ENCODE measurements around the gene PM20D1.

Gene PM20D1

DNA sequence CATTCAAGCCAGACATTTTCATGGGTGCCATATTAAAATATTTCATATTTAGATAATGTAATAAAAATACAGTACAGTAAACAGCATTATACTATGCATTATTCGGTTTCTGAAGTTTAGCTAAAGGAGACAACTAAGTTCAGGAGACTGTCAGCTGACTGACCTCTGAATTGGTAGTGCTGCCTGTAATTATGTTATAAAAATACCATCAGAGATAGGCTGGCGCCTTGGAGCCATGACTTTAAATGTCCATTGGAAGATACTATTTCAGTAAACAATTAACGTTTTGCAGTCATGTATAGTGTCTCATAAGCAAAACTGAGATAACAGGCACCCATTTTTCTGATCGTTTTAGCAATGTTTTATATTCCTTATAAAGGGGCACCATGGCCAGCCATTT is 63.3 kb downstream of the PM20D1 start:
- TF ChIP-seq, protein P1, sequence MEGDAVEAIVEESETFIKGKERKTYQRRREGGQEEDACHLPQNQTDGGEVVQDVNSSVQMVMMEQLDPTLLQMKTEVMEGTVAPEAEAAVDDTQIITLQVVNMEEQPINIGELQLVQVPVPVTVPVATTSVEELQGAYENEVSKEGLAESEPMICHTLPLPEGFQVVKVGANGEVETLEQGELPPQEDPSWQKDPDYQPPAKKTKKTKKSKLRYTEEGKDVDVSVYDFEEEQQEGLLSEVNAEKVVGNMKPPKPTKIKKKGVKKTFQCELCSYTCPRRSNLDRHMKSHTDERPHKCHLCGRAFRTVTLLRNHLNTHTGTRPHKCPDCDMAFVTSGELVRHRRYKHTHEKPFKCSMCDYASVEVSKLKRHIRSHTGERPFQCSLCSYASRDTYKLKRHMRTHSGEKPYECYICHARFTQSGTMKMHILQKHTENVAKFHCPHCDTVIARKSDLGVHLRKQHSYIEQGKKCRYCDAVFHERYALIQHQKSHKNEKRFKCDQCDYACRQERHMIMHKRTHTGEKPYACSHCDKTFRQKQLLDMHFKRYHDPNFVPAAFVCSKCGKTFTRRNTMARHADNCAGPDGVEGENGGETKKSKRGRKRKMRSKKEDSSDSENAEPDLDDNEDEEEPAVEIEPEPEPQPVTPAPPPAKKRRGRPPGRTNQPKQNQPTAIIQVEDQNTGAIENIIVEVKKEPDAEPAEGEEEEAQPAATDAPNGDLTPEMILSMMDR (IDR thresholded peaks at IDR 0.05; ENCODE audit: borderline replicate concordance, control extremely low read depth, extremely low read depth, insufficient read depth, missing control alignments): no peak
- no peak for DNase-seq (ENCODE audit: low spot score)
- in situ Hi-C loops (cut with MboI; ENCODE audit: low sequenced_read_pairs, unreplicated experiment): loop anchor here (25.0 kb wide), 1 partner anchor 326 kb away; the partner anchor contains the start of gene AVPR1B

DNA sequence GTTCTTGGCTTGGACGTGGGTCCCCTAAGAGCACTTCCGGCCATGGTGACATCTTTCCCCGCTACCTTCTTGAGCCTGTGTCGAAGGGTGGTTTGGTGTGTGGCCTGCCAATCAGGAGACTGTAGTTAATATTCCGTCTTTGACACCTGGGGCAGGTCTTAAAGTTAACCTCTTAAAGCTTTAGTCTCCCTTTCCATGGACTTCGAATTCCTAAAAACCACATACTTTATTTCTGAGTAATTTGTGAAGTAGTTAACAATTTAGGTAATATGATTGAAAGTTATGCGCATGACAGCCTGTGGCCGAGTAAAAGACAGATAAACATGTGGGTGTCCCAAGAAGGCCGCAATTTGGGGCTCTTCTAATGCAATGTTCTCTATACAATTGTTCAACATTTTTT is 64.5 kb downstream of the PM20D1 start:
- TF ChIP-seq, protein P1 (IDR thresholded peaks at IDR 0.05; ENCODE audit: borderline replicate concordance, control extremely low read depth, extremely low read depth, insufficient read depth, missing control alignments): no peak
- in situ Hi-C loops (cut with MboI; ENCODE audit: low sequenced_read_pairs, unreplicated experiment): loop anchor here (25.0 kb wide), 1 partner anchor 327 kb away; the partner anchor contains the start of gene AVPR1B
- DNase-seq (ENCODE audit: low spot score): no peak

DNA sequence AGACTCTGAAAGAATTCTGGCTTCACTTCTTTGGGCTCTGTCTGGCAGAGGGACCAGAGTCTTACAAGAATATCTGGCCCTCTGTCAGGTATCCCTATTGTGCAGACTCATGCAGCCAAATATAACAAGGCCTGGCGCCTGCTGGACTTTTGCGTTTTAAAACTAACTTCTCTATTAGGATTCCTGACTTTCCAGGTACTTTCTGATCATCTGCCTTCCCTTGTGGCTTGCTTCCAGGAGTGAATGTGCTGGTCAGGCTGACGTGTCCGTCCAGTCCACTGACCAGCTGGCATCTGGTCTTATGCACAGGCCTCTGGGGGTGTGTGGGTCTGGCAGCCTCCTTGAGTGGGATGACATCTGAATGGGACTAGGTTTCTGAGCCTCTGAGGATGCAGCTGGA is 66.0 kb downstream of the PM20D1 start:
- in situ Hi-C loops (cut with MboI; ENCODE audit: low sequenced_read_pairs, unreplicated experiment): loop anchor here (25.0 kb wide), 1 partner anchor 328 kb away; the partner anchor contains the start of gene AVPR1B
- TF ChIP-seq, protein P1 (IDR thresholded peaks at IDR 0.05; ENCODE audit: borderline replicate concordance, control extremely low read depth, extremely low read depth, insufficient read depth, missing control alignments): no peak
- no peak for DNase-seq (ENCODE audit: low spot score)

DNA sequence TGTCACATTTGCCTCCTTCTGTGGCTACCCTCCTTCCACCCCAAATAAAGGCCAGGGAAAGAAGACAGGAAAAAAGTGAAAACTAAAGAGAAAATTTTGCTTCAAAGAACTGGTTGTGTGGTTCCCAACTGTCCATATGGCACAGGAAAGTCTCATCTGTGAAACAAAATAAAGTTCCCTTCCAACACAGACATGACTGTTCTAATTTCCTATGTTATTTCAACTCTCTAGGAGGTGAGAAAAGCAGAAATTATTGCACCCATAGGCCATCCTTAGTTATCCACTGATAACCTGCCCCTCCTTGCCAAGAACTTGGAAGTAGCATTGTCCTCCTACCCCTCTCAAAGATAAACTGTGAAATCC is 66.5 kb downstream of the PM20D1 start:
- in situ Hi-C loops (cut with MboI; ENCODE audit: low sequenced_read_pairs, unreplicated experiment): loop anchor here (25.0 kb wide), 1 partner anchor 329 kb away; the partner anchor contains the start of gene AVPR1B
- TF ChIP-seq, protein P1 (IDR thresholded peaks at IDR 0.05; ENCODE audit: borderline replicate concordance, control extremely low read depth, extremely low read depth, insufficient read depth, missing control alignments): no peak
- DNase-seq (ENCODE audit: low spot score): no peak

DNA sequence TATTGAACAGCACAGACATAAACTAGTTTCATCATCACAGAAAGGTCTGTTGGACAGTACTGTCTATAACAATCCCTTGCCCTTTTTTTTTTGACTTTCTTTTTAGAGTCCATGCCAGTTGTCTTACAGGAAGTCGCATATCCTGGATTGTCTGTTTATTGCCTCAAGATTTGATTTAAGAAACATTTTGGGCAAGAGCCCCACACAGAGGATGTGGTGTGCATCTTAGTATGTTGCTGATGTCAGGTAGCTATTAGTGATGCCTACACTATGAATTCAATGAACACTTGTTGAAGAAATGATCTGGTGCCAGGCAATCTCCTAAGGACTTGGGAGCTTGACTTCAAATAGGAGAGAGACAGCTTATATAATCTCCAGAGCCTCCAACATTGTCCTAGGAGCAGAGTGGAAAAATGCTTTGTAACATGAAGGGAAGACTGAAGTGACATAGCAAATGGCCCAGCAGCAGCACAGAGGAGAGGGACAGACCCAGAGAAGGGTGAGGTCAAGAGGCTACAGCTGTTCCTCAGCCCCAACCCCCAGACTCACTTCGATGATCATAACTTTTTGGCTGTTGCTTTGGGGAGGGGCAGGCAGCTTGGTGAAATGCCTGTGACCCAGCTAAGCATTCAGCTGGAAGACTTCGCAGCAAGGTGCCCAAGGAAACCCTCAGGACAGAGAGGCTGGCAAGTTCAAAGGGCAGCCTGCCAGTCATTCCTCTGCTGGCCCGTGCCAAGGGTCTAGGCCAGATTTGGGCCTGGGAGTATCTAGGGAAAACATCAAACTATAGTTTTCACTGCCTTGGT is 67.1 kb downstream of the PM20D1 start:
- in situ Hi-C loops (cut with MboI; ENCODE audit: low sequenced_read_pairs, unreplicated experiment): loop anchor here (25.0 kb wide), 1 partner anchor 329 kb away; the partner anchor contains the start of gene AVPR1B
- TF ChIP-seq, protein P1 (IDR thresholded peaks at IDR 0.05; ENCODE audit: borderline replicate concordance, control extremely low read depth, extremely low read depth, insufficient read depth, missing control alignments): no peak
- no peak for DNase-seq (ENCODE audit: low spot score)

DNA sequence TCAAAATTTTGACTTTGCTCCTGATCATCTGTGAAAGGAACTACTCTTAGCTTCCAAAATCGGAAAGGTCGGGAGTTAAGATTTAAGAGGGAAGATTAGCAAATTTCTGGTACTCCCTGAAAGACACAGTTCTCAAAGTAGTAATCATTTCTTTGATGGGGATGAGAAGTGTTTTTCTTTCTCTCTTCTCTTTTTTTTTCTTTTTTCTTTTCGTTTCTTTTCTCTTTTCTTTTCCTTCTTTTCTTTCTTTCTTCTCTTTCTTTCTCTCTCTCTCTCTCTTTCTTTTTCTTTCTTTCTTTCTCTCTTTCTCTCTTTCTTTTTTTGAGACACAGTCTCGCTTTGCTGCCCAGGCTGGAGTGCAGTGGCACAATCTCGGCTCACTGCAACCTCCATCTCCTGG is 69.6 kb downstream of the PM20D1 start:
- TF ChIP-seq, protein P1 (IDR thresholded peaks at IDR 0.05; ENCODE audit: borderline replicate concordance, control extremely low read depth, extremely low read depth, insufficient read depth, missing control alignments): no peak
- no peak for DNase-seq (ENCODE audit: low spot score)
- in situ Hi-C loops (cut with MboI; ENCODE audit: low sequenced_read_pairs, unreplicated experiment): loop anchor here (25.0 kb wide), 1 partner anchor 332 kb away; the partner anchor contains the start of gene AVPR1B
